Measurements from ENCODE around the gene LYRM9. TPM values are rescaled to one million over a fixed set of nuclear protein-coding genes. Genes with fewer than 3 reads are reported as not detected.
A peak's percentile ranks its signal among the peaks of the same experiment; 100 is the strongest.

Gene LYRM9
- 10 to 100 TPM in 6 of 7 donors, 1 to 10 TPM in 1; 6.8 to 20.0 (median 15.4) TPM for total RNA-seq
- 10 to 100 TPM; 13.5 to 20.0 (median 18.5) TPM for polyA plus RNA-seq
- long read RNA-seq, donor 1, partial matches to known transcripts: 0 of 6 reads
- long read RNA-seq, donor 1, other reads (novel, unspliced or antisense): 0 of 6 reads
- long read RNA-seq, donor 2, partial matches to known transcripts: 0 of 5 reads
- long read RNA-seq, donor 2, other reads (novel, unspliced or antisense): 0 of 5 reads

DNA sequence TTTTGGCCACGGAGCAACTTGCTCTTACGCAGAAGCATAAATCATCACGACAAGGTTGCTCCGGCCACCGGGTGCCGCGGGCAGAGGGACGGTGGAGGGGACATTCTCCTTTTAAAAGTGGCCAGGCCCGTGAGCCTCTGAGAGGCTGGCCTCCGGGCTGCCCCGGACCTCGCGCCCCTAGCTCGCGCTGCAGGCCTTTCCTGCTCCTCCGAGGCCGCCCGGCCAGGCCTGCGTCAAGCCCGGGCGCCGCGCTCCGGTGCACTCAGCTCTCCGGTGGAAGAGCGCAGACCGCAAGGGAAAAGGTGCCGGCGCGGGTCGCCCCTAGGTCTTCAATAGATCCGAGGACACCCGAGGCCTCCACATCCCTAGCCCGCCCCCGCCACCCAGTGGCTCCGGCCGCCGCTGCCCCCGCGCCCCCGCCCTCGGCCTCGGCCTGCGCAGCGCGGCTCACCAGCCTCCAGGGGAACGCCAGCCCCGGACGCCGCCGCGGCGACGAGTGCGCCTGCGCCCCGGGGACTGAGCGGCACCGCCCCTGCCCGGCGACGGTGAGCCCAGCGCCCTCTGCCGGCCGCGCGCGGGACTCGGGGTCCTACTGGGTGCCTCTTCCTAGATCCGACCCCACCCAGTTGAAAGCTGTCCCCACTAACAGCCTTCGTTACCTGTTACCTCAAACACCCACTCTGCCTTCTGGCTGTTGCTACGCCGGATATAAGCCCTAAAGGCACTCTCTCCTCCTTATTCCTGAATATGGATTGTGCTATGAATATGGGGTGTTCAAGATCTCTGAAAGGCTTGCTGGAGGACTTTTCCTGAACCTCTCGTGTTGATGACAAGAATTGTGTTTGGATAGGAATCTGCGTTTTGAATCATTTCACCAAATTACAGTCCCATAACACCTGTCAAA is at the start of gene LYRM9:
Gene LYRM9, minus strand, starts transcription at position 500 of the 904 bp plus-strand sequence. CDS start 10,671 bp downstream, outside the sequence.
- peaks cover 0 to 5% (median 0%) of the 10 kb centered on the region in 6 donors for H3K36me3 ChIP-seq
- peaks cover 10 to 34% (median 24%) of the 10 kb centered on the region in 6 donors for H3K4me1 ChIP-seq
- H3K27ac ChIP-seq: peak within 1 kb of the TSS; percentile 76 to 92 (median 89)
- peak within 1 kb of the TSS; percentile 55 to 82 (median 67) for H3K4me3 ChIP-seq
- no peaks in the 10 kb centered on the region for H3K27me3 ChIP-seq (replicated peaks in 1 of 7)
- DNase-seq: peak; percentile 99
- TF ChIP-seq POLR2AphosphoS5 (IDR thresholded peaks at IDR 0.05): peak; percentile 89 to 94 (median 91)
- TF ChIP-seq POLR2A (IDR thresholded peaks at IDR 0.05): peak in 1 of 3 donors; percentile 52
- TF ChIP-seq, protein P1, sequence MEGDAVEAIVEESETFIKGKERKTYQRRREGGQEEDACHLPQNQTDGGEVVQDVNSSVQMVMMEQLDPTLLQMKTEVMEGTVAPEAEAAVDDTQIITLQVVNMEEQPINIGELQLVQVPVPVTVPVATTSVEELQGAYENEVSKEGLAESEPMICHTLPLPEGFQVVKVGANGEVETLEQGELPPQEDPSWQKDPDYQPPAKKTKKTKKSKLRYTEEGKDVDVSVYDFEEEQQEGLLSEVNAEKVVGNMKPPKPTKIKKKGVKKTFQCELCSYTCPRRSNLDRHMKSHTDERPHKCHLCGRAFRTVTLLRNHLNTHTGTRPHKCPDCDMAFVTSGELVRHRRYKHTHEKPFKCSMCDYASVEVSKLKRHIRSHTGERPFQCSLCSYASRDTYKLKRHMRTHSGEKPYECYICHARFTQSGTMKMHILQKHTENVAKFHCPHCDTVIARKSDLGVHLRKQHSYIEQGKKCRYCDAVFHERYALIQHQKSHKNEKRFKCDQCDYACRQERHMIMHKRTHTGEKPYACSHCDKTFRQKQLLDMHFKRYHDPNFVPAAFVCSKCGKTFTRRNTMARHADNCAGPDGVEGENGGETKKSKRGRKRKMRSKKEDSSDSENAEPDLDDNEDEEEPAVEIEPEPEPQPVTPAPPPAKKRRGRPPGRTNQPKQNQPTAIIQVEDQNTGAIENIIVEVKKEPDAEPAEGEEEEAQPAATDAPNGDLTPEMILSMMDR (IDR thresholded peaks at IDR 0.05 in 8 of 11, conservative IDR thresholded peaks at IDR 0.05 in 3 of 11): peak; percentile 54 to 95 (median 93)
- intact Hi-C loops (cut with DNase I; ENCODE audit: low total_unique reads): loop anchor here (10.0 kb wide), 1 partner anchor 362 kb away; no protein-coding TSS in a partner anchor
- H3K9me3 ChIP-seq: no peaks in the 10 kb centered on the region
- 1 to 3% (median 2%) methylated on average over 22 to 75 of the region's 75 CpGs for WGBS, 5 donors

DNA sequence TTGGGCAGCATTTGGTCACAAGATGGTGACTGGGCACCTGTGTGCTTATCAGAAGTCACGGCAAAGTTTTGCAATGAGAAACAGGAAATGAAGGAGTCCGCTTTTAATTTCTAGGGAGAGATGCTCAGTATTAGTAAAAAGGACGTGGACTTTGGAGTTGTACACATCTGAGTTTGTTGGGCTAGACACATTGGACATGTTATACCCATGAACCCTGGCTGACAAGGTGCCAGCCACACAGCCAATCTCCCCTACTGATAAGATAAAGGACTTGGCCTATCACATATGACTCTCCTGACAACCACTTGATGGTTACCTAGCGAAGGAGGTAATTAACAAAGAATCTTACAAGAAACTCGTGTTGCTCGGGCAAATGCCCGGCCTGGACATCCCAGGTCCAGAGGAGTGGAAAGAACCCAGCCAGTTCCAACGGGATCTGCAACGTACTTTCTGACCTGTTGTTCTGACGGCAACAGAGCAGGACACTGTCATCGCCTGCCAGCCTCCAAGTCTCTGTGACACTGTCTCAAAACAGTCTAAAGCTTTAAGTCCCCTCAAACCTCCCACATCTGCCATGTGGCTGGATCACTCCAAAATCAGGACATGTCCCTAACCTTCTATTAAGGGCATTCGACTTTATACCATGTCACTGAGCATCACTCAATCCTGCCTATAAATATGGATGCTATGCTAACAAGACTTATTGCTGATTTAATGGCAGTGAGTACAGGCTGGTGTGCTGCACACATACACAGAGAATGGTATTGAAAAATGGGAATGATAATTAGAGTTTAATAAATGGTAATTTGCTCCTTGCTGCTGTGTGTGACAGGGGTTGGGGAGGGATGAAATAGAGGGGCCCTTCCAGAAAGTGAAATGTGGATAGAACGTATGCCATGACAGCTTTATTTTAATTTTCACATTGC is 47.6 kb upstream of the LYRM9 start:
- peaks cover 0 to 9% (median 7%) of the 10 kb centered on the region in 6 donors for H3K4me1 ChIP-seq
- no peak overlapping the region for H3K27ac ChIP-seq
- H3K9me3 ChIP-seq: no peaks in the 10 kb centered on the region
- TF ChIP-seq POLR2AphosphoS5 (IDR thresholded peaks at IDR 0.05) (no peak), POLR2A (IDR thresholded peaks at IDR 0.05) (no peak)
- TF ChIP-seq, protein P1 (IDR thresholded peaks at IDR 0.05 in 8 of 11, conservative IDR thresholded peaks at IDR 0.05 in 3 of 11): no peak
- no peaks in the 10 kb centered on the region for H3K36me3 ChIP-seq
- intact Hi-C loops (cut with DNase I; ENCODE audit: low total_unique reads): no loop called here
- no peak for DNase-seq
- no peak overlapping the region for H3K4me3 ChIP-seq
- 69 to 78% (median 74%) methylated on average over 12 to 13 of the region's 13 CpGs for WGBS, 5 donors
- H3K27me3 ChIP-seq (replicated peaks in 1 of 7): peaks cover 0 to 4% (median 0%) of the 10 kb centered on the region in 7 donors

DNA sequence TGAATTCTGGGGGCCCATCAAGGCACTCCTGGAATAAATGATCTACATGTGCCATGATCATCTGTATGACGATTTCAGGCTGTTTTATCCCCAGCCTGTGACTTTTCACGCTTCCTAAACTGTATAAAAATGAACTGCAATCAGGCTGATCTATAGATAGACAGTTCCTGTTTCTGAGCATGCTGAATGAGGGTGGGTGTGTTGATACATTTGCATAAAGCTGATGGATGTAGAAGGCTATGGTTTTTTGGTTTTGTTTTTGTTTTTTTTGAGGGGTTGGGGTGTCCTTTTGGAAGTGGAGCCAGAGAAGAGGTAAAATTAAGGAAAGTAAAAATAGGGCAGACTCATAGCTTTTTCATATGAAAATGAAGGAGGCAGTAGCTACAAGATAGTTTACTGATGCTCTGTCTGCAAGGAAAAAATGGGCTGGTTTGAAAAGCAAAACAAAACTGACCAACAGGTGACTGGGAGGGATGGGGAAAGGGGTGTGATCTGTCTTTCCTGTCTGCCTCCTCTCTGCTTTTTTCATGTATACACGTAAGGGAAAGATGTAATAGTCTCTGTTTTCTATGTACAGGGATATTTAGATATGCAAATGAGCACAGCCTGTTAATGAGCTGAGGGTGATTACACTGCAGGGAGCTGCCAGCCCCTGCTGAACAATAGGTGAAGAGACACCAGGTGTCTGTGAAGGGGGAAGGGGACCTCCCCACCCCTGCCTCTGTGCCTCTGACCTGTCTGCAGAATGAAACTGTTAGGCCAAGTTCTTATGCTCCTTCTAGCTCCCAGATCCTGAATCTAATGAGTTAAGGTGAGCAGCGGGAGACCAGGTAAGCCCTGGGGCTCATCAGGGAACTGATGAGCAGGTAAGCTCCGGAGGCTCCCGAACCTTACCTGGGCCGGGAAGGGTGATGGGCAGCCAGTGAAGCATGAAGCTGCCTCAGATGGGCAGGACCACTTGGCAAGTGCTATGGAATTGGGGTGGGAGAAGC is 46.6 kb upstream of the LYRM9 start:
- TF ChIP-seq, protein P1 (IDR thresholded peaks at IDR 0.05 in 8 of 11, conservative IDR thresholded peaks at IDR 0.05 in 3 of 11): no peak
- TF ChIP-seq POLR2AphosphoS5 (IDR thresholded peaks at IDR 0.05): no peak
- no peak for TF ChIP-seq POLR2A (IDR thresholded peaks at IDR 0.05)

More for the DNA sequence above, 46.6 kb upstream of the LYRM9 start:
- Histone ChIP-seq H3K27me3 (replicated peaks in 1 of 7) (peaks cover 0 to 10% (median 0%) of the 10 kb centered on the region in 7 donors), H3K4me3 (no peak overlapping the region), H3K36me3 (no peaks in the 10 kb centered on the region), H3K4me1 (peaks cover 0 to 9% (median 7%) of the 10 kb centered on the region in 6 donors), H3K27ac (no peak overlapping the region), H3K9me3 (no peaks in the 10 kb centered on the region)
- intact Hi-C loops (cut with DNase I; ENCODE audit: low total_unique reads): no loop called here
- 57 to 66% (median 61%) methylated on average over 7 of the region's 7 CpGs for WGBS, 5 donors
- DNase-seq: no peak
